Mesothelial cell of epicardium (in vitro differentiated cells): Measurements from ENCODE around the gene PAM16. TPM values are rescaled to one million over a fixed set of nuclear protein-coding genes. Genes with fewer than 3 reads are reported as not detected.

Source experiments
- DNase-seq, 2 experiments: peaks; one replicate each; pipeline ENCODE4 v3.0.0; 2021; ENCODE audit warnings: low spot score in 2 of 2; ENCODE audit not compliant: unreplicated experiment in 2 of 2
- H3K27ac Mint-ChIP-seq: 2 replicates; pipeline ENCODE4 v1.8.0; 2021; ENCODE audit warnings: mixed read lengths
- H3K27me3 Mint-ChIP-seq: 2 replicates; pipeline ENCODE4 v1.8.0; 2021; ENCODE audit warnings: low read depth, mixed read lengths
- H3K36me3 Mint-ChIP-seq: 2 replicates; pipeline ENCODE4 v1.8.0; 2021; ENCODE audit warnings: mixed read lengths
- H3K4me1 Mint-ChIP-seq: 2 replicates; pipeline ENCODE4 v1.8.0; 2021; ENCODE audit warnings: mixed read lengths
- H3K4me3 Mint-ChIP-seq: 2 replicates; pipeline ENCODE4 v1.8.0; 2021; ENCODE audit warnings: mild to moderate bottlenecking, moderate library complexity, mixed read lengths
- H3K9me3 Mint-ChIP-seq: 2 replicates; pipeline ENCODE4 v1.8.0; 2021; ENCODE audit warnings: mixed read lengths
- total RNA-seq: library from RNA; stranded (reverse); gene quantifications from 3 replicates; pipeline ENCODE4 v1.2.1, GENCODE V29; 2021
- TF ChIP-seq, protein P1 (sequence below): fragments of 200-600 bp; sonication (generic); IDR thresholded peaks from one replicate; pipeline ENCODE4 v1.5.0; 2021; ENCODE audit warnings: antibody characterized with exemption; ENCODE audit not compliant: unreplicated experiment

PAM16 gene
- total RNA-seq, 1 donor from 2014 or later, result 35.6 TPM

GRCh38 chr16:4376893-4377572, 25.9 kb upstream of the PAM16 start:
- Mint-ChIP-seq H3K27me3 (no peaks in the 10 kb centered on the region), H3K4me3 (peak overlapping the region; percentile 22), H3K4me1 (peaks cover 43% of the 10 kb centered on the region), H3K27ac (peak overlapping the region; percentile 87), H3K9me3 (no peaks in the 10 kb centered on the region), H3K36me3 (no peaks in the 10 kb centered on the region)
- no peak for DNase-seq
- TF ChIP-seq, protein P1, sequence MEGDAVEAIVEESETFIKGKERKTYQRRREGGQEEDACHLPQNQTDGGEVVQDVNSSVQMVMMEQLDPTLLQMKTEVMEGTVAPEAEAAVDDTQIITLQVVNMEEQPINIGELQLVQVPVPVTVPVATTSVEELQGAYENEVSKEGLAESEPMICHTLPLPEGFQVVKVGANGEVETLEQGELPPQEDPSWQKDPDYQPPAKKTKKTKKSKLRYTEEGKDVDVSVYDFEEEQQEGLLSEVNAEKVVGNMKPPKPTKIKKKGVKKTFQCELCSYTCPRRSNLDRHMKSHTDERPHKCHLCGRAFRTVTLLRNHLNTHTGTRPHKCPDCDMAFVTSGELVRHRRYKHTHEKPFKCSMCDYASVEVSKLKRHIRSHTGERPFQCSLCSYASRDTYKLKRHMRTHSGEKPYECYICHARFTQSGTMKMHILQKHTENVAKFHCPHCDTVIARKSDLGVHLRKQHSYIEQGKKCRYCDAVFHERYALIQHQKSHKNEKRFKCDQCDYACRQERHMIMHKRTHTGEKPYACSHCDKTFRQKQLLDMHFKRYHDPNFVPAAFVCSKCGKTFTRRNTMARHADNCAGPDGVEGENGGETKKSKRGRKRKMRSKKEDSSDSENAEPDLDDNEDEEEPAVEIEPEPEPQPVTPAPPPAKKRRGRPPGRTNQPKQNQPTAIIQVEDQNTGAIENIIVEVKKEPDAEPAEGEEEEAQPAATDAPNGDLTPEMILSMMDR, result no peak

GRCh38 chr16:4376126-4376892, 25.2 kb upstream of the PAM16 start:
- H3K4me3 Mint-ChIP-seq, result no peak overlapping the region
- TF ChIP-seq, protein P1, result no peak
- no peak for DNase-seq
- H3K4me1 Mint-ChIP-seq, result peaks cover 44% of the 10 kb centered on the region
- H3K9me3 Mint-ChIP-seq, result no peaks in the 10 kb centered on the region
- H3K36me3 Mint-ChIP-seq, result no peaks in the 10 kb centered on the region
- peak overlapping the region; percentile 87 for H3K27ac Mint-ChIP-seq
- H3K27me3 Mint-ChIP-seq, result no peaks in the 10 kb centered on the region

GRCh38 chr16:4375717-4376116, 24.6 kb upstream of the PAM16 start:
- no peaks in the 10 kb centered on the region for H3K36me3 Mint-ChIP-seq
- H3K27me3 Mint-ChIP-seq, result no peaks in the 10 kb centered on the region
- H3K4me3 Mint-ChIP-seq, result peak overlapping the region; percentile 33
- peaks cover 49% of the 10 kb centered on the region for H3K4me1 Mint-ChIP-seq
- no peak for DNase-seq
- H3K27ac Mint-ChIP-seq, result peak overlapping the region; percentile 82
- TF ChIP-seq, protein P1, result no peak
- H3K9me3 Mint-ChIP-seq, result no peaks in the 10 kb centered on the region

DNA sequence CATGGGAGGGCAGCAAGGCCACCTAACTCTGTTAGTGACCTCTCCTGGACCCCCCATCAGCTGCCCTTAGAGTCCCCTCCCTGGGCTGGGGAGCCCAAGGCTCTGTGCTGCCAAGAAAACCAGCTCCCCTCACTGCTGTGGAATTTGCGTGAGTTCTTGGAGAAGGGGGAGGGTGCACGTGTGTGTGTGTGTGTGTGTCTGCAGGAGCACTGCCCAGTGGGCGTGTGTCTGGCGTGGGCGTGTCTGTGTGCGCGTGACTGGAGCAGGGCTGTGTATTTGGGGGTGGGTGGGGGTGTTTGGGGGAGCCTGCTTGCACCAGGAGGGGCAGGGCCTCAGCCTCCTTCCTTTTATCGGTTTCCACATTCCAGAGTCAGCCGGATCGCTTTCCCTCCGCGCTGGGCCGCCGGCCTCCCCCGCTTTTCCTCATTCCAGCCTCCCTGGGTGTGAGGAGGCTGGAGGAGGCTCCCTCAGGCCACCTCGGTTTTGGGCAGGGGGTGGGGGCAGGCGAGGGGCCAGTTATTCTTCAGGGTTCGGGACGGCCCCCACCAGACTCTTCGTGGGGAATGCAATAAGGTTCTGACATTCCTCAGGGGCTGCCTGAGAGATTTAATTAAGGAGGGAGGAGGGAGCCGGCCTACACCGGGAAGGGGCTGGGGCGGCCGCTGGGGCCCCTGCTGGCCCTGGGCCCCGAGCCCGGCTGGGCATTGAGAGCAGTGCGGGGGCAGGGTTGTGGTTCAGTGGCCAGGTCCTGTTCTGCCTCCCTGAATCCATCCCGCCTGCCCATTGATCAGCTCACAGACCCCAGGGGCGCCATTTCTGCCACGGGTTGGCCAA, 23.0 kb upstream of the PAM16 start:
- Mint-ChIP-seq H3K9me3 (no peaks in the 10 kb centered on the region), H3K36me3 (no peaks in the 10 kb centered on the region), H3K4me3 (peak overlapping the region; percentile 89), H3K27me3 (no peaks in the 10 kb centered on the region), H3K27ac (peak overlapping the region; percentile 92), H3K4me1 (peaks cover 47% of the 10 kb centered on the region)
- peak; percentile 65 to 82 for DNase-seq
- TF ChIP-seq, protein P1, result no peak

GRCh38 chr16:4373356-4373908, 22.3 kb upstream of the PAM16 start:
- peak overlapping the region; percentile 92 for H3K27ac Mint-ChIP-seq
- no peaks in the 10 kb centered on the region for H3K27me3 Mint-ChIP-seq
- TF ChIP-seq, protein P1, result no peak
- peaks cover 47% of the 10 kb centered on the region for H3K4me1 Mint-ChIP-seq
- DNase-seq, result no peak
- no peaks in the 10 kb centered on the region for H3K36me3 Mint-ChIP-seq
- no peaks in the 10 kb centered on the region for H3K9me3 Mint-ChIP-seq
- H3K4me3 Mint-ChIP-seq, result peak overlapping the region; percentile 89
